SK-N-MC (cell line): ENCODE measurements around the gene BLOC1S5.

ENCODE experiments used
- EZH2 ChIP-seq: fragments of 200-600 bp; sonication (generic); IDR thresholded peaks from one replicate; pipeline ENCODE4 v1.6.1; 2017; ENCODE audit warnings: antibody characterized with exemption
- FOXP2 ChIP-seq: optimal IDR thresholded peaks from 2 replicates; pipeline ENCODE3; 2011; ENCODE audit warnings: mild to moderate bottlenecking, moderate library complexity; ENCODE audit not compliant: insufficient read depth; ENCODE audit errors: extremely low read length, control extremely low read depth
- POLR2AphosphoS5 ChIP-seq: IDR thresholded peaks from 2 replicates; pipeline ENCODE4 v1.6.1; 2012; ENCODE audit warnings: mild to moderate bottlenecking, low read depth, low read length, borderline replicate concordance

GRCh38 chr6:7971499-7971898 is 92.7 kb downstream of the BLOC1S5 start:
- TF ChIP-seq EZH2 (no peak), POLR2AphosphoS5 (no peak), FOXP2 (no peak)
